ENCODE results near the gene CRACR2B. TPM values are rescaled to one million over a fixed set of nuclear protein-coding genes. Genes with fewer than 3 reads are reported as not detected.

Gene CRACR2B
- total RNA-seq, 1 donor from 2014 or later: 2.6 TPM

DNA sequence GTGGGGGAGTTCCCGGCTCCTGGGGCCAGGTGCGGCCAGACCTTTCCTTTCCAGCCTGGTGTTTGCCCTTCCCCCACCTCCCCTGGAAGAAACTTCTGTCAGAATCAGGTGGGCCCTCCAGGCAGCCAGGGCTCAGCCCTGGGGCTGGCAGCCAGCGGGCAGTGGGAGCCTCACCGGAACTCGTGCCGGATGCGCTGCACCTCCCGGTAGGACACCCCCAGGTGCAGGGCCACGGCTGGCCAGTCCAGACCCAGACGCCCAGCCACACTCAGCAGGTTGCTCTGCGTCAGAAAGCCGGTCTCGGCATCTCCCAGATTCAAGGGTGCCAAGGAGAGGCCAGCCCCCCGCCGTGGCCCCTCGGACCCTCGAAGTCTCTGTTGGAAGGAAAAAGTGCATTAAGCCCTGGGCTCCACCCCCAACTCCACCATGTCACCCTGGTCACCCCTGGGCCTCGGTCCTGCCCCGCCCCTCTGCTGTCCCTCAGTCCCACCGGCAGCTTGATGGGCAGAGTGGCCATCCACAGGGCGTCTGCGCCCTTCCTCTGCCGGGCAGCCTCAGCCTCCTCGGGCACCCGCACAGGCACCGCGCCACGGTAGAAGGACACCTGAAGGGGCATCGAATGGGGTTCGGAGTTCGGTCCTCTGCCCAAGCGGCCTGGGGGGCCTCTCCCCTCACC lies 27.9 kb upstream of the CRACR2B start:
- H3K27me3 Mint-ChIP-seq (ENCODE audit: low read depth, unreplicated experiment): no peaks in the 10 kb centered on the region
- H3K4me1 ChIP-seq (ENCODE audit: insufficient read depth, low read length): peaks cover 31% of the 10 kb centered on the region
- FAIRE-seq (no peak), DNase-seq (ENCODE audit: low read depth) (no peak)
- no peaks in the 10 kb centered on the region for H3K4me1 Mint-ChIP-seq (ENCODE audit: low read depth, unreplicated experiment)
- no peak overlapping the region for H3K27ac ChIP-seq (ENCODE audit: low read depth, low read length)
- H3K9me3 Mint-ChIP-seq (ENCODE audit: unreplicated experiment): no peaks in the 10 kb centered on the region
- H3K79me2 ChIP-seq (ENCODE audit: insufficient read depth, low read length): peaks cover 27% of the 10 kb centered on the region
- no peaks in the 10 kb centered on the region for H3K9me3 ChIP-seq (ENCODE audit: insufficient read depth, low read depth, low read length)
- H3K36me3 ChIP-seq (ENCODE audit: insufficient read depth, low read length): no peaks in the 10 kb centered on the region
- H4K20me1 ChIP-seq (ENCODE audit: insufficient read depth, low read length): peaks cover 42% of the 10 kb centered on the region
- no peak overlapping the region for H2AFZ ChIP-seq (ENCODE audit: low read depth, low read length)
- TF ChIP-seq, protein P1, sequence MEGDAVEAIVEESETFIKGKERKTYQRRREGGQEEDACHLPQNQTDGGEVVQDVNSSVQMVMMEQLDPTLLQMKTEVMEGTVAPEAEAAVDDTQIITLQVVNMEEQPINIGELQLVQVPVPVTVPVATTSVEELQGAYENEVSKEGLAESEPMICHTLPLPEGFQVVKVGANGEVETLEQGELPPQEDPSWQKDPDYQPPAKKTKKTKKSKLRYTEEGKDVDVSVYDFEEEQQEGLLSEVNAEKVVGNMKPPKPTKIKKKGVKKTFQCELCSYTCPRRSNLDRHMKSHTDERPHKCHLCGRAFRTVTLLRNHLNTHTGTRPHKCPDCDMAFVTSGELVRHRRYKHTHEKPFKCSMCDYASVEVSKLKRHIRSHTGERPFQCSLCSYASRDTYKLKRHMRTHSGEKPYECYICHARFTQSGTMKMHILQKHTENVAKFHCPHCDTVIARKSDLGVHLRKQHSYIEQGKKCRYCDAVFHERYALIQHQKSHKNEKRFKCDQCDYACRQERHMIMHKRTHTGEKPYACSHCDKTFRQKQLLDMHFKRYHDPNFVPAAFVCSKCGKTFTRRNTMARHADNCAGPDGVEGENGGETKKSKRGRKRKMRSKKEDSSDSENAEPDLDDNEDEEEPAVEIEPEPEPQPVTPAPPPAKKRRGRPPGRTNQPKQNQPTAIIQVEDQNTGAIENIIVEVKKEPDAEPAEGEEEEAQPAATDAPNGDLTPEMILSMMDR (IDR thresholded peaks at IDR 0.05; ENCODE audit: insufficient read depth, low read depth, low read length): no peak
- TF ChIP-seq EZH2 (IDR thresholded peaks at IDR 0.05; ENCODE audit: insufficient read depth, low read length): no peak
- no peaks in the 10 kb centered on the region for H3K27me3 ChIP-seq (ENCODE audit: insufficient read depth, low read length)
- no peak overlapping the region for H3K27ac Mint-ChIP-seq (ENCODE audit: unreplicated experiment)
- H3K4me3 Mint-ChIP-seq (ENCODE audit: unreplicated experiment): no peak overlapping the region
- H3K4me2 ChIP-seq (ENCODE audit: low read length): no peak overlapping the region
- H3K4me3 ChIP-seq (ENCODE audit: insufficient read depth, low read depth, low read length): no peak overlapping the region
- no peak overlapping the region for H3K9ac ChIP-seq (ENCODE audit: low read length)
- no peaks in the 10 kb centered on the region for H3K36me3 Mint-ChIP-seq (ENCODE audit: low read depth, unreplicated experiment)

- Mint-ChIP-seq H3K4me3 (ENCODE audit: unreplicated experiment) (no peak overlapping the region), H3K27me3 (ENCODE audit: low read depth, unreplicated experiment) (no peaks in the 10 kb centered on the region), H3K4me1 (ENCODE audit: low read depth, unreplicated experiment) (no peaks in the 10 kb centered on the region), H3K36me3 (ENCODE audit: low read depth, unreplicated experiment) (no peaks in the 10 kb centered on the region), H3K27ac (ENCODE audit: unreplicated experiment) (no peak overlapping the region), H3K9me3 (ENCODE audit: unreplicated experiment) (no peaks in the 10 kb centered on the region)
- no peak overlapping the region for H3K9ac ChIP-seq (ENCODE audit: low read length)
- peaks cover 27% of the 10 kb centered on the region for H3K79me2 ChIP-seq (ENCODE audit: insufficient read depth, low read length)
- no peaks in the 10 kb centered on the region for H3K9me3 ChIP-seq (ENCODE audit: insufficient read depth, low read depth, low read length)
- peaks cover 33% of the 10 kb centered on the region for H3K4me1 ChIP-seq (ENCODE audit: insufficient read depth, low read length)
- no peaks in the 10 kb centered on the region for H3K36me3 ChIP-seq (ENCODE audit: insufficient read depth, low read length)
- no peak overlapping the region for H3K4me3 ChIP-seq (ENCODE audit: insufficient read depth, low read depth, low read length)
- H3K27ac ChIP-seq (ENCODE audit: low read depth, low read length): no peak overlapping the region
- no peak overlapping the region for H2AFZ ChIP-seq (ENCODE audit: low read depth, low read length)
- H3K4me2 ChIP-seq (ENCODE audit: low read length): no peak overlapping the region
- TF ChIP-seq EZH2 (IDR thresholded peaks at IDR 0.05; ENCODE audit: insufficient read depth, low read length): no peak
- TF ChIP-seq, protein P1 (IDR thresholded peaks at IDR 0.05; ENCODE audit: insufficient read depth, low read depth, low read length): no peak
- H3K27me3 ChIP-seq (ENCODE audit: insufficient read depth, low read length): no peaks in the 10 kb centered on the region
- peaks cover 35% of the 10 kb centered on the region for H4K20me1 ChIP-seq (ENCODE audit: insufficient read depth, low read length)
- DNase-seq (ENCODE audit: low read depth) (no peak), FAIRE-seq (no peak)
Observed at GRCh38 chr11:800473-800872, 27.2 kb upstream of the CRACR2B start.

- Histone ChIP-seq H4K20me1 (ENCODE audit: insufficient read depth, low read length) (peaks cover 30% of the 10 kb centered on the region), H3K9me3 (ENCODE audit: insufficient read depth, low read depth, low read length) (no peaks in the 10 kb centered on the region), H3K27ac (ENCODE audit: low read depth, low read length) (no peak overlapping the region), H3K36me3 (ENCODE audit: insufficient read depth, low read length) (no peaks in the 10 kb centered on the region), H2AFZ (ENCODE audit: low read depth, low read length) (no peak overlapping the region), H3K79me2 (ENCODE audit: insufficient read depth, low read length) (peaks cover 23% of the 10 kb centered on the region), H3K9ac (ENCODE audit: low read length) (no peak overlapping the region), H3K27me3 (ENCODE audit: insufficient read depth, low read length) (no peaks in the 10 kb centered on the region), H3K4me1 (ENCODE audit: insufficient read depth, low read length) (peaks cover 32% of the 10 kb centered on the region), H3K4me3 (ENCODE audit: insufficient read depth, low read depth, low read length) (no peak overlapping the region), H3K4me2 (ENCODE audit: low read length) (no peak overlapping the region)
- Mint-ChIP-seq H3K4me1 (ENCODE audit: low read depth, unreplicated experiment) (no peaks in the 10 kb centered on the region), H3K36me3 (ENCODE audit: low read depth, unreplicated experiment) (no peaks in the 10 kb centered on the region), H3K9me3 (ENCODE audit: unreplicated experiment) (no peaks in the 10 kb centered on the region), H3K27me3 (ENCODE audit: low read depth, unreplicated experiment) (no peaks in the 10 kb centered on the region), H3K27ac (ENCODE audit: unreplicated experiment) (no peak overlapping the region), H3K4me3 (ENCODE audit: unreplicated experiment) (no peak overlapping the region)
- DNase-seq (ENCODE audit: low read depth) (no peak), FAIRE-seq (no peak)
- TF ChIP-seq, protein P1 (IDR thresholded peaks at IDR 0.05; ENCODE audit: insufficient read depth, low read depth, low read length): no peak
- TF ChIP-seq EZH2 (IDR thresholded peaks at IDR 0.05; ENCODE audit: insufficient read depth, low read length): no peak
Observed at GRCh38 chr11:801097-801780, 26.5 kb upstream of the CRACR2B start.
